Liver (tissue), 9 donors: Measurements from ENCODE around the gene ZNF546. TPM values are rescaled to one million over a fixed set of nuclear protein-coding genes. Genes with fewer than 3 reads are reported as not detected.

ENCODE experiments used
- DNase-seq: peaks from one replicate; pipeline ENCODE4 v3.0.0-alpha.2; 2017; ENCODE audit warnings: low spot score
- H3K27ac ChIP-seq, 2 donors: one replicate each; pipeline ENCODE4 v1.7.0; 2013; ENCODE audit warnings: inconsistent platforms in 2 of 2, low read length in 2 of 2, control low read depth in 1 of 2, low read depth in 1 of 2, mild to moderate bottlenecking in 1 of 2
- H3K27me3 ChIP-seq, 4 donors: one replicate each; pipeline versions ENCODE4 v1.6.1 to v1.7.0; 2013; ENCODE audit warnings: low read length in 3 of 4, inconsistent platforms in 1 of 4, mild to moderate bottlenecking in 1 of 4, moderate library complexity in 1 of 4; ENCODE audit not compliant: control insufficient read depth in 4 of 4, insufficient read depth in 4 of 4
- H3K36me3 ChIP-seq, 4 donors: one replicate each; pipeline versions ENCODE4 v1.6.1 to v1.7.0; 2013; ENCODE audit warnings: low read length in 3 of 4, mild to moderate bottlenecking in 3 of 4, low read depth in 1 of 4, moderate library complexity in 1 of 4; ENCODE audit not compliant: control insufficient read depth in 4 of 4, insufficient read depth in 3 of 4
- H3K4me1 ChIP-seq, 4 donors: one replicate each; pipeline versions ENCODE4 v1.6.1 to v1.7.0; 2013; ENCODE audit warnings: low read length in 3 of 4, mild to moderate bottlenecking in 3 of 4, moderate library complexity in 1 of 4; ENCODE audit not compliant: control insufficient read depth in 4 of 4, insufficient read depth in 4 of 4
- H3K4me3 ChIP-seq, 3 donors: one replicate each; pipeline versions ENCODE4 v1.6.1 to v1.7.0; 2013; ENCODE audit warnings: low read length in 3 of 3, control low read depth in 1 of 3, low read depth in 1 of 3, mild to moderate bottlenecking in 1 of 3
- H3K9ac ChIP-seq, 2 donors: one replicate each; pipeline ENCODE4 v1.7.0; 2013; ENCODE audit warnings: low read length in 2 of 2, mild to moderate bottlenecking in 2 of 2, moderate library complexity in 2 of 2, control low read depth in 1 of 2, low read depth in 1 of 2
- H3K9me3 ChIP-seq, 4 donors: one replicate each; pipeline versions ENCODE4 v1.6.1 to v1.7.0; 2013; ENCODE audit warnings: low read length in 3 of 4; ENCODE audit not compliant: control insufficient read depth in 4 of 4
- CTCF ChIP-seq: fragments of 150-350 bp; IDR thresholded peaks from 2 replicates; pipeline ENCODE4 v1.5.1; 2017; ENCODE audit warnings: improper control_type of control experiment, low read depth, low read length; ENCODE audit not compliant: missing input control
- EGR1 ChIP-seq, 2 donors: IDR thresholded peaks; 2 replicates each; pipeline ENCODE4 v1.6.1; 2016 to 2018; ENCODE audit warnings: antibody characterized with exemption in 2 of 2, low read depth in 2 of 2
- FOXA1 ChIP-seq: IDR thresholded peaks from 2 replicates; pipeline ENCODE4 v1.6.1; 2016; ENCODE audit warnings: antibody characterized with exemption
- FOXA2 ChIP-seq: IDR thresholded peaks from 2 replicates; pipeline ENCODE4 v1.6.1; 2016; ENCODE audit warnings: antibody characterized with exemption
- GABPA ChIP-seq, 2 donors: IDR thresholded peaks in 1 of 2; conservative IDR thresholded peaks in 1 of 2; 2 replicates each; pipeline ENCODE4 v1.6.1; 2016; ENCODE audit warnings: antibody characterized with exemption in 2 of 2, mild to moderate bottlenecking in 1 of 2, moderate library complexity in 1 of 2
- HNF4A ChIP-seq, 2 donors: conservative IDR thresholded peaks; 2 replicates each; pipeline ENCODE4 v1.6.1; 2016; ENCODE audit warnings: antibody characterized with exemption in 2 of 2, mild to moderate bottlenecking in 2 of 2
- HNF4G ChIP-seq: IDR thresholded peaks from 2 replicates; pipeline ENCODE4 v1.6.1; 2016; ENCODE audit warnings: antibody characterized with exemption
- JUND ChIP-seq, 2 donors: IDR thresholded peaks; 2 replicates each; pipeline ENCODE4 v1.6.1; 2016; ENCODE audit warnings: antibody characterized with exemption in 2 of 2
- NR2F2 ChIP-seq: IDR thresholded peaks from 2 replicates; pipeline ENCODE4 v1.6.1; 2016; ENCODE audit warnings: antibody characterized with exemption
- RAD21 ChIP-seq, 2 donors: IDR thresholded peaks; 2 replicates each; pipeline ENCODE4 v1.6.1; 2016; ENCODE audit warnings: antibody characterized with exemption in 2 of 2, mild to moderate bottlenecking in 2 of 2
- RXRA ChIP-seq, 2 donors: IDR thresholded peaks; 2 replicates each; pipeline ENCODE4 v1.6.1; 2017 to 2018; ENCODE audit warnings: antibody characterized with exemption in 2 of 2, mild to moderate bottlenecking in 1 of 2
- SP1 ChIP-seq: IDR thresholded peaks from 2 replicates; pipeline ENCODE4 v1.6.1; 2018; ENCODE audit warnings: antibody characterized with exemption, mild to moderate bottlenecking
- TAF1 ChIP-seq: conservative IDR thresholded peaks from 2 replicates; pipeline ENCODE4 v1.6.1; 2016; ENCODE audit warnings: antibody characterized with exemption, mild to moderate bottlenecking
- YY1 ChIP-seq: IDR thresholded peaks from 2 replicates; pipeline ENCODE4 v1.6.1; 2016; ENCODE audit warnings: antibody characterized with exemption, mild to moderate bottlenecking
- WGBS: extraction: QIAGEN DNeasy Blood & Tissue Kit; methylation state at CpG from one replicate; pipeline ENCODE4 v1.1.7; 2013; 5-methylcytosine and 5-hydroxymethylcytosine counted together
- polyA plus RNA-seq, 2 donors: library from polyadenylated mRNA; stranded (reverse) in 1 of 2; unstranded in 1 of 2; fragments of 200-250 nt in 1 of 2; fragments of >200 nt in 1 of 2; fragmentation: Nextera tagmentation in 1 of 2; extraction: Ambion mirVana in 1 of 2; gene quantifications; one replicate each; pipeline versions ENCODE4 v1.2.1 to v1.2.3, GENCODE V29; 2013 to 2015
- total RNA-seq, 2 donors: library from RNA; depleted of rRNA; stranded (reverse); fragments of >200 nt; gene quantifications; one replicate each; pipeline ENCODE4 v1.2.3, GENCODE V29; 2014
- TF ChIP-seq, protein P1 (sequence below): IDR thresholded peaks from 2 replicates; pipeline ENCODE4 v1.6.1; 2016; ENCODE audit warnings: antibody characterized with exemption
- TF ChIP-seq, protein P2 (sequence below): IDR thresholded peaks from 2 replicates; pipeline ENCODE4 v1.6.1; 2016; ENCODE audit warnings: antibody characterized with exemption
- TF ChIP-seq, protein P3 (sequence below): IDR thresholded peaks from 2 replicates; pipeline ENCODE4 v1.6.1; 2016; ENCODE audit warnings: antibody characterized with exemption
- TF ChIP-seq, protein P4 (sequence below): IDR thresholded peaks from 2 replicates; pipeline ENCODE4 v1.6.1; 2016; ENCODE audit warnings: antibody characterized with exemption, mild to moderate bottlenecking
- donor health status: healthy.
- donor health status: healthy.
- donor health status: healthy.
- donor health status: healthy.
- donor health status: healthy.

ZNF546 gene
- total and polyA plus RNA-seq, 4 donors, result 1.1 to 4.9 (median 2.2) TPM

DNA sequence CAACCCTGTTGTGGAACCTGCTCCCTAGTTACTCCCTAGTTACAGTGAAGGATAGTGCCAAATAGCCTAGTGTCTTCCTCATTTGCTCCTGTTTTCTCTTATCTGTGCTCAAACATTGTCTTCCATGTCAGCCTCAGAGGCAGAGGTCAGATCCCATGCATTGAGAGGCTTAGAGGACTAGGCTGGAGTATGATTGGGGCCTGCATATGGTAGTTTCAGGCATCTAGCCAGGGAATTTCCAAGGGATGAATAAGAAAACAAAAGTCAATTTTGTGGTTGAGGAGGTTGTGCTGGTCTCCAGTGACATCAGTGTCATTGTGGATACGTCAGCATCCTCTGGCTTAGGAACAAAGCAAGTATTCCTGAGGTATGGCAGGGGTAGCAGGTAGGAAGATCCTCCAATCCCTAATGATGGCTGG lies 9.4 kb downstream of the ZNF546 start:
- Histone ChIP-seq H3K27ac (no peak overlapping the region), H3K36me3 (peaks cover 13 to 49% (median 46%) of the 10 kb centered on the region in 4 donors), H3K4me3 (peak overlapping the region in 1 of 3 donors; percentile 31), H3K9ac (no peak overlapping the region), H3K27me3 (no peaks in the 10 kb centered on the region), H3K9me3 (peaks cover 4 to 22% (median 9%) of the 10 kb centered on the region in 4 donors), H3K4me1 (no peaks in the 10 kb centered on the region)
- DNase-seq, result no peak
- TF ChIP-seq NR2F2 (peak; percentile 12), EGR1 (IDR thresholded peaks at IDR 0.05; ENCODE audit: low read depth in 2 of 2) (no peak)
- WGBS, result 81% methylated on average over 1 of the region's 1 CpG

DNA sequence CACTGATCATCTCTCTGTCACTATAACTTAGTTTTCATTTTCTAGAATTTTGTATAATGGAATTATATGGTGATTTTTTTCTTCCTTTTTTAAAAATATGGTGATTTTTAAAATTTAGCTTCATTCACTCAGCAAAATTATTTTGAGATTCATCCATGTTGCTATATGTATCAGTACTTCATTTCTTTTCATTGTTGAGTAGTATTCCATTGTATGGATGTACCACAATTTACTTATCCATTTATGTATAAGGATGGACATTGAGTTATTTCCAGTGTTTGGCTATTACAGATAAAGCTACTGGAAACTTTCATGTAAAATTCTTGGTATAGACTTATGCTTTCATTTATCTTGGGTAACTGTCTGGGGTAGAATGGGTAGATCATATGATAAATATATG lies 12.8 kb downstream of the ZNF546 start:
- H3K4me3 ChIP-seq, result peak overlapping the region in 1 of 3 donors; percentile 6
- DNase-seq, result no peak
- H3K9me3 ChIP-seq, result peaks cover 15 to 43% (median 35%) of the 10 kb centered on the region in 4 donors
- peaks cover 14 to 77% (median 69%) of the 10 kb centered on the region in 4 donors for H3K36me3 ChIP-seq
- H3K9ac ChIP-seq, result no peak overlapping the region
- no peak overlapping the region for H3K27ac ChIP-seq
- no peaks in the 10 kb centered on the region for H3K27me3 ChIP-seq
- no peak for TF ChIP-seq RXRA (IDR thresholded peaks at IDR 0.05)
- no peak for TF ChIP-seq HNF4A (conservative IDR thresholded peaks at IDR 0.05)
- no peak for TF ChIP-seq RAD21 (IDR thresholded peaks at IDR 0.05)
- no peak for TF ChIP-seq CTCF
- H3K4me1 ChIP-seq, result no peaks in the 10 kb centered on the region

DNA sequence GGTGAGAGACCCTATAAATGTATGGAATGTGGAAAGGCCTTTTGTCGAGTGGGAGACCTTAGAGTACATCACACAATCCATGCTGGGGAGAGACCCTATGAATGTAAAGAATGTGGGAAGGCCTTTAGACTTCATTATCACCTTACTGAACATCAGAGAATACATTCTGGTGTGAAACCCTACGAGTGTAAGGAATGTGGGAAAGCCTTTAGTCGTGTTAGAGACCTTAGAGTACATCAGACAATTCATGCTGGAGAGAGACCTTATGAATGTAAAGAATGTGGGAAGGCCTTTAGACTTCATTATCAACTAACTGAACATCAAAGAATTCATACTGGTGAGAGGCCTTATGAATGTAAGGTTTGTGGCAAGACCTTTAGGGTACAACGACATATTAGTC lies 17.1 kb downstream of the ZNF546 start:
- Histone ChIP-seq H3K27ac (no peak overlapping the region), H3K4me1 (no peaks in the 10 kb centered on the region), H3K9ac (no peak overlapping the region), H3K27me3 (no peaks in the 10 kb centered on the region), H3K9me3 (peaks cover 27 to 74% (median 54%) of the 10 kb centered on the region in 4 donors), H3K4me3 (peak overlapping the region in 2 of 3 donors; percentile 48 to 55), H3K36me3 (peaks cover 1 to 48% (median 40%) of the 10 kb centered on the region in 4 donors)
- DNase-seq, result no peak
- 97% methylated on average over 4 of the region's 4 CpGs for WGBS
- TF ChIP-seq NR2F2, result no peak
- no peak for TF ChIP-seq FOXA2
- TF ChIP-seq JUND (IDR thresholded peaks at IDR 0.05), result no peak
- no peak for TF ChIP-seq TAF1
- TF ChIP-seq, protein P1, sequence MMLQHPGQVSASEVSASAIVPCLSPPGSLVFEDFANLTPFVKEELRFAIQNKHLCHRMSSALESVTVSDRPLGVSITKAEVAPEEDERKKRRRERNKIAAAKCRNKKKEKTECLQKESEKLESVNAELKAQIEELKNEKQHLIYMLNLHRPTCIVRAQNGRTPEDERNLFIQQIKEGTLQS, result no peak
- no peak for TF ChIP-seq GABPA (IDR thresholded peaks at IDR 0.05 in 1 of 2, conservative IDR thresholded peaks at IDR 0.05 in 1 of 2)
- TF ChIP-seq YY1, result no peak
- TF ChIP-seq, protein P2, sequence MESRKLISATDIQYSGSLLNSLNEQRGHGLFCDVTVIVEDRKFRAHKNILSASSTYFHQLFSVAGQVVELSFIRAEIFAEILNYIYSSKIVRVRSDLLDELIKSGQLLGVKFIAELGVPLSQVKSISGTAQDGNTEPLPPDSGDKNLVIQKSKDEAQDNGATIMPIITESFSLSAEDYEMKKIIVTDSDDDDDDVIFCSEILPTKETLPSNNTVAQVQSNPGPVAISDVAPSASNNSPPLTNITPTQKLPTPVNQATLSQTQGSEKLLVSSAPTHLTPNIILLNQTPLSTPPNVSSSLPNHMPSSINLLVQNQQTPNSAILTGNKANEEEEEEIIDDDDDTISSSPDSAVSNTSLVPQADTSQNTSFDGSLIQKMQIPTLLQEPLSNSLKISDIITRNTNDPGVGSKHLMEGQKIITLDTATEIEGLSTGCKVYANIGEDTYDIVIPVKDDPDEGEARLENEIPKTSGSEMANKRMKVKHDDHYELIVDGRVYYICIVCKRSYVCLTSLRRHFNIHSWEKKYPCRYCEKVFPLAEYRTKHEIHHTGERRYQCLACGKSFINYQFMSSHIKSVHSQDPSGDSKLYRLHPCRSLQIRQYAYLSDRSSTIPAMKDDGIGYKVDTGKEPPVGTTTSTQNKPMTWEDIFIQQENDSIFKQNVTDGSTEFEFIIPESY, result no peak
- no peak for TF ChIP-seq EGR1 (IDR thresholded peaks at IDR 0.05; ENCODE audit: low read depth in 2 of 2)
- TF ChIP-seq SP1, result no peak
- no peak for TF ChIP-seq FOXA1
- TF ChIP-seq RXRA (IDR thresholded peaks at IDR 0.05), result no peak
- TF ChIP-seq HNF4A (conservative IDR thresholded peaks at IDR 0.05), result no peak
- TF ChIP-seq, protein P3, sequence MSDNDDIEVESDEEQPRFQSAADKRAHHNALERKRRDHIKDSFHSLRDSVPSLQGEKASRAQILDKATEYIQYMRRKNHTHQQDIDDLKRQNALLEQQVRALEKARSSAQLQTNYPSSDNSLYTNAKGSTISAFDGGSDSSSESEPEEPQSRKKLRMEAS, result no peak
- no peak for TF ChIP-seq CTCF
- no peak for TF ChIP-seq HNF4G
- TF ChIP-seq, protein P4, sequence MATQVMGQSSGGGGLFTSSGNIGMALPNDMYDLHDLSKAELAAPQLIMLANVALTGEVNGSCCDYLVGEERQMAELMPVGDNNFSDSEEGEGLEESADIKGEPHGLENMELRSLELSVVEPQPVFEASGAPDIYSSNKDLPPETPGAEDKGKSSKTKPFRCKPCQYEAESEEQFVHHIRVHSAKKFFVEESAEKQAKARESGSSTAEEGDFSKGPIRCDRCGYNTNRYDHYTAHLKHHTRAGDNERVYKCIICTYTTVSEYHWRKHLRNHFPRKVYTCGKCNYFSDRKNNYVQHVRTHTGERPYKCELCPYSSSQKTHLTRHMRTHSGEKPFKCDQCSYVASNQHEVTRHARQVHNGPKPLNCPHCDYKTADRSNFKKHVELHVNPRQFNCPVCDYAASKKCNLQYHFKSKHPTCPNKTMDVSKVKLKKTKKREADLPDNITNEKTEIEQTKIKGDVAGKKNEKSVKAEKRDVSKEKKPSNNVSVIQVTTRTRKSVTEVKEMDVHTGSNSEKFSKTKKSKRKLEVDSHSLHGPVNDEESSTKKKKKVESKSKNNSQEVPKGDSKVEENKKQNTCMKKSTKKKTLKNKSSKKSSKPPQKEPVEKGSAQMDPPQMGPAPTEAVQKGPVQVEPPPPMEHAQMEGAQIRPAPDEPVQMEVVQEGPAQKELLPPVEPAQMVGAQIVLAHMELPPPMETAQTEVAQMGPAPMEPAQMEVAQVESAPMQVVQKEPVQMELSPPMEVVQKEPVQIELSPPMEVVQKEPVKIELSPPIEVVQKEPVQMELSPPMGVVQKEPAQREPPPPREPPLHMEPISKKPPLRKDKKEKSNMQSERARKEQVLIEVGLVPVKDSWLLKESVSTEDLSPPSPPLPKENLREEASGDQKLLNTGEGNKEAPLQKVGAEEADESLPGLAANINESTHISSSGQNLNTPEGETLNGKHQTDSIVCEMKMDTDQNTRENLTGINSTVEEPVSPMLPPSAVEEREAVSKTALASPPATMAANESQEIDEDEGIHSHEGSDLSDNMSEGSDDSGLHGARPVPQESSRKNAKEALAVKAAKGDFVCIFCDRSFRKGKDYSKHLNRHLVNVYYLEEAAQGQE, result no peak
